ENCODE results near the gene HIP1.
A peak's percentile ranks its signal among the peaks of the same experiment; 100 is the strongest.
"Not testable (repeated sequence)": the region's sequence is repeated elsewhere in the genome, so short reads cannot be mapped to it uniquely, and the experiment has no call there.

The HIP1 gene

DNA sequence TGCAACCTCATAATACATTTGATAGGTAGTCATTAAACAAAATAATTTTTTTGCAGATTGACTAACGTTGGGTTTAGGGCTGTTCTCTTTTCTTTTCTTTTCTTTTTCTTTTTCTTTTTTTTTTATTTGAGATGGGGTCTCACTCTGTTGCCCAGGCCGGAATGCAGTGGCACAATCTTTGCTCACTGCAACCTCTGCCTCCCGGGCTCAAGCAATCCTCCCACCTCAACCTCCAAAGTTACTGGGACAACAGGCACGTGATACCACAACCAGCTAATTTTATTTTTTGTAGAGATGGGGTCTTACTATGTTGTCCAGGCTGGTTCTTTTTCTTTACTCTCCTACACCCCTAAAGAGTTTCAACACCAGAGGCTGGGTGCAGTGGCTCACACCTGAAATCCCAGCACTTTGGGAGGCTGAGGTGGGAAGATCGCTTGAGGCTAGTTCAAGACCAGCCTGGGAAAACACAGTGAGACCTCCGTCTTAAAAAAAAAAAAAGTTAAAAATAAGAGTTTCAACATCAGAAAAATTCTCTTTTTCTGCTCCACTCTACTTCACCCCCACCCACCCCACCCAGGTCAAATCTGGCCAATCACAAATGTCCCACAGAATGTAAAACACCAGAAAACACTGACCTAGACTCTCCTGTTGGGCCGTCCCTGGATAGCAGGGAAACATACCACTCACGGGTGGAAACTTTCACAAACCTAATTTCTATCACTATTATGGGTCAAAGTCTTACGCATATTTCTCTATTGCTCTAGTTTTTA lies 3.0 kb downstream of the HIP1 start:
- Histone ChIP-seq H3K36me3 (ENCODE audit: insufficient read depth, low read length) (peaks cover 11% of the 10 kb centered on the region), H3K4me1 (ENCODE audit: control insufficient read depth, insufficient read depth, low read length) (peaks cover 52% of the 10 kb centered on the region), H3K9ac (ENCODE audit: low read depth, low read length) (no peak overlapping the region), H3K9me3 (replicated peaks; ENCODE audit: low read length) (no peaks in the 10 kb centered on the region), H3K4me2 (ENCODE audit: low read length) (peak overlapping the region; percentile 82), H3K27me3 (ENCODE audit: control insufficient read depth, insufficient read depth, low read length) (no peaks in the 10 kb centered on the region), H3K4me3 (ENCODE audit: low read length) (no peak overlapping the region)

DNA sequence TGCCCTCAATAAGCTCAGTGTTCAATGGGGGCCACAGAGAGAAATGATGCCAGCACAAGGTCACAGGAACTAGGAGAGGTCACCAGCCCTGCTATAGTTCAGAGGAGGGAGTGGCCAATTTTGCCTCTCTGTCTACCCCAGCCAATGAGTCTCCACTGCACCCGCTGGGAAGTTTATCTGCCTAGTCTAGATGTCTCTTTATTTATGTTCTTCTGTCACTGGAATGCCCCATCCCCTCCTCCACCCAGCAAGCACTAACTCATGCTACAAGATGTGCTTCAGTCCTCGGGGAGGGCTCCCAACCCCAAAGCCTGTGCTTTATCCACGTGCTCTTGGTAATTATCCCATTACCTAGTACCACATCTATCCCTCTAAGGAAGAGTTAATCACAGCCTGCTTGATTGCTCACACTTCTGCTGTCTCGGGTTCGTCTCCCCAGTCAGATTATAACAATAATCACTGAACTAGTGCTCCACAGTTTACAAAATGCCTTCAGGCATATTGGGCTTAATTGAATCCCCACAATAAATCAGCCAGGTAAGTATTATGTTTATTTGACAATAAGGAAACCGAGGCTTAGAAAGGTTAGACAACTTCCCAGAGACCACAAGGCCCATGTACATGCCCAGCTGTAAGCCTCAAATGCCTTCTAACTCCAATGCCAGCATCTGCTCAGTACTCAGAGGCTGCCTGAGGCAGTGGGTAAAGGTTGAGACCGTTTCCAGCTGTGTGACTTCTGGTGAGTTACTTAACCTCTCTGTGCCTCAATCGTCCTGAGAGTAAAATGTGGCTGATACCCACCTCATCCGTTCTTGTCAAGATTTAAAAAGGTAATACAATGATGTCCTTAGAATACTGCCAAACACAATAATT lies 3.9 kb downstream of the HIP1 start:
- Histone ChIP-seq H3K9me3 (replicated peaks; ENCODE audit: low read length) (no peaks in the 10 kb centered on the region), H3K4me3 (ENCODE audit: low read length) (no peak overlapping the region), H3K36me3 (ENCODE audit: insufficient read depth, low read length) (peaks cover 11% of the 10 kb centered on the region), H3K4me2 (ENCODE audit: low read length) (peak overlapping the region; percentile 47), H3K27me3 (ENCODE audit: control insufficient read depth, insufficient read depth, low read length) (no peaks in the 10 kb centered on the region), H3K9ac (ENCODE audit: low read depth, low read length) (no peak overlapping the region), H3K4me1 (ENCODE audit: control insufficient read depth, insufficient read depth, low read length) (peaks cover 51% of the 10 kb centered on the region)

DNA sequence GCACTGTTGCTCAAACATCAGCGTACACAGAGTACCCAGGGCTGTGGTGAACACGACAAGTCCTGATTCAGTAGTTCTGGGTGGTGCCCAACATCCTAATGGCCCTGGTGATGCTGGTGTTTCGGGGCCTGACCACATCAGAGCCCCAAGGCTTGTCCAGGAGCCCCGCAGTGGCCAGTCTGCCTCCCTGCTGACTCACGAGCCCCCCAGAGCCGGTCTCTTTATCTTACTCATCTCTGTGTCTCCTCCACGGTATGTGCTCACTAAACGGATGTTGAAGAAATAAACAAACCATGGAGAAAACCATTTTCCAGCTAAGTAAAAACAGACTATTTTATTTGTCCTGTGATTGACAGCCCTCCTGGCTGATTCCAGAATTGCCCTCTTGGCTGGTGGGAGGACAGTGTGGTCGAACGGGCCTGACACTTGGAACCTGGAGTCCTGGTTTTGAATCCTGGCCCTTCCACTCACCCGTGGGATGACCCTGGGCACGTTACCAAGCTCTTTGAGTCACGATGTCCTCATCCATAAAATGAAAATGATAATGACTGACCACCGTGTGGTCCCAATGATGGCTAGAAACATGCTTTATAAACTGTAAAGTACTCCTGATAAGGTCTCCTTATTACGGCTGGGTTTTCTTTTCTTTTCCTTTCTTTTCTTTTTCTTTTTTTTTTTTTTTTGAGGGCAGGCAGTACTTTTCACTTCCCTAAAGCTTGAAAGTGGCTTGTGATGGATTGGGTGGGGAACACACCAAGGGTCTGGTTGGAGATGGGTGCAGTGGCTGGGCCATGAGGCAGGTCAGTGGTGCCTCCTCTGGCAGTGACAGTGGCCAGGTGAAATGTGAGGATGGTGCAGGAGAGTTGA lies 5.7 kb downstream of the HIP1 start:
- no peaks in the 10 kb centered on the region for H3K27me3 ChIP-seq (ENCODE audit: control insufficient read depth, insufficient read depth, low read length)
- H3K9ac ChIP-seq (ENCODE audit: low read depth, low read length), result peak overlapping the region; percentile 55
- peak overlapping the region; percentile 72 for H3K4me2 ChIP-seq (ENCODE audit: low read length)
- H3K4me1 ChIP-seq (ENCODE audit: control insufficient read depth, insufficient read depth, low read length), result peaks cover 60% of the 10 kb centered on the region
- H3K9me3 ChIP-seq (replicated peaks; ENCODE audit: low read length), result no peaks in the 10 kb centered on the region
- H3K4me3 ChIP-seq (ENCODE audit: low read length), result peak overlapping the region; percentile 45
- H3K36me3 ChIP-seq (ENCODE audit: insufficient read depth, low read length), result peaks cover 19% of the 10 kb centered on the region

DNA sequence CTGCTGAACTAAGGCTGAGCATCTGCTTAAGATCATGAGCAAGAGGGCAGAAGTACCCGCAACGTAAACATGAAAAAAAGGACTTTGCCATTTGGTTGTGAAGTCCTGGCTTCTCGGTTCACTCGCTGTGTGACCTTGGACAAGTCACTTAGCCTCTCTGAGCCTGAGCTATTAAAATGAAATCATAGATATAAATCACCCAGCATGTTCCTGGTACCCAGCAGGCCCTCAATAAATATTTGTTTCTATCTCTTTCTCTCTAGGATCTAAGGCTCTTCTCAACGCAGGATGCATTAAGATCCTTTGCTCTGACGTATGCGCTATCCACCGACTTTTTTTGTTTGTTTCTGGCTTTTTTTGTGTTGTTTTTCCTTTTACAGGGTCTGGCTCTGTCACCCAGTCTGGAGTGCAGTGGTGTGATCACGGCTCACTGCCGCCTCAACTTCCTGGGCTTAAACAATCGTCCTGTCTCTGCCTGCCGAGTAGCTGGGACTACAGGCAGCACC lies 6.7 kb downstream of the HIP1 start:
- H3K9ac ChIP-seq (ENCODE audit: low read depth, low read length), result peak overlapping the region; percentile 55
- no peak overlapping the region for H3K4me3 ChIP-seq (ENCODE audit: low read length)
- H3K4me1 ChIP-seq (ENCODE audit: control insufficient read depth, insufficient read depth, low read length), result peaks cover 57% of the 10 kb centered on the region
- peak overlapping the region; percentile 72 for H3K4me2 ChIP-seq (ENCODE audit: low read length)
- H3K36me3 ChIP-seq (ENCODE audit: insufficient read depth, low read length), result peaks cover 22% of the 10 kb centered on the region
- no peaks in the 10 kb centered on the region for H3K27me3 ChIP-seq (ENCODE audit: control insufficient read depth, insufficient read depth, low read length)
- H3K9me3 ChIP-seq (replicated peaks; ENCODE audit: low read length), result no peaks in the 10 kb centered on the region

DNA sequence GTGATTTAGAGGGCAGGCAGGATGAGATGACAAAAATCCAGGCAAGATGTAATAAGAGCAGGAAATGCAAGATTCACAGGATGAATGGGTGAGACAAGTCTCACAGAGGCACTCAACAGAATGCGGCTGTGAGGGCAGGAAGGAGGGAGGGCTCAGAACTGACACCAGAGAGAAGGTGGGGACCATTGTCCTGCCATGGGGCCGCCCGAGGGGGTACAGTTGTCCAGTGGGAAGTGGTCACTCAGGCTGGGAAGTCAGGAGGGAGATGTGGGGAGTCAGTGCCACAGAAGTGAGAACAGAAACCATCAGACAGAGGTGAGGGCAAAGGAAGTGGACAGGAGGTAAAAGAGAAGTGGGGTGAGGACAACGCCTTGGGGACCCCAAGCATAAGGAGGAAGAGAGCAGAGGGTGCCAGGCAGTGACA lies 8.9 kb downstream of the HIP1 start:
- H3K36me3 ChIP-seq (ENCODE audit: insufficient read depth, low read length), result peaks cover 22% of the 10 kb centered on the region
- no peak overlapping the region for H3K9ac ChIP-seq (ENCODE audit: low read depth, low read length)
- no peaks in the 10 kb centered on the region for H3K9me3 ChIP-seq (replicated peaks; ENCODE audit: low read length)
- H3K4me1 ChIP-seq (ENCODE audit: control insufficient read depth, insufficient read depth, low read length), result peaks cover 45% of the 10 kb centered on the region
- H3K27me3 ChIP-seq (ENCODE audit: control insufficient read depth, insufficient read depth, low read length), result no peaks in the 10 kb centered on the region
- H3K4me3 ChIP-seq (ENCODE audit: low read length), result no peak overlapping the region
- no peak overlapping the region for H3K4me2 ChIP-seq (ENCODE audit: low read length)

DNA sequence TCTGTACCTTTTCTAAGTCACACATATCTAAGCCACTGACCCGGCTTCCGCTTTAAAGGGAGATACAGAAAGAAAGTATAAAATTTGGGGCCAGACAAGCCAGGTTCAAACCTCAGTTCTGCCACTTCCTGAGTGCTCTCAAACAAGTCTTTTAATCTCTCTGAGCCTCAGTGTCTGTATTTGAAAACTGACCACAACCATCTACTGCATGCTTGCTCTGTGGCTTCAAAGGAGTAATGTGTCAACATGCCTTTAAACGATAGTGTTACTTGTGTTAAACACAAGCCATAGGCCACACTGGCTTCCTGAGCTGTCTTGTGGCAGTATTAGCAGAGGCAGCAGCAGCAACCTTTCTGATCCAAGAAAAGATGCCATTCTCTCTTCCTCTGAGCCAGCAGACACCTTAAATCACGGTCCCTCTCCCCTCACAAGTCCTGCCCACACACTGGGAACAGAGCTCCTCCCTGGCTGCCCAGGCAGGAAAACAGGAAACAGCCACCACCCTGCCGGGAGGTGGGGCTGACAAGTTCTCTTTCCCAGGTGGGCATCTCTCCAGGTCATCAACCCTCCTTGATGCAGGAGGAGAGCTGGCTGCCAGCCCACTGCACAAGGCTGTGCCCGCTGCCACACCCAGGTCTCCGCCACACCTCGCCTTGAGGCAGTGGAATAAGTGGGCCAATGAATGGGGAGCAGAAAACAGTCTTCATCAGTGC lies 10.7 kb downstream of the HIP1 start:
- Histone ChIP-seq H3K9ac (ENCODE audit: low read depth, low read length) (peak overlapping the region; percentile 31), H3K4me1 (ENCODE audit: control insufficient read depth, insufficient read depth, low read length) (peaks cover 30% of the 10 kb centered on the region), H3K36me3 (ENCODE audit: insufficient read depth, low read length) (peaks cover 19% of the 10 kb centered on the region), H3K27me3 (ENCODE audit: control insufficient read depth, insufficient read depth, low read length) (no peaks in the 10 kb centered on the region), H3K4me3 (ENCODE audit: low read length) (no peak overlapping the region), H3K4me2 (ENCODE audit: low read length) (no peak overlapping the region), H3K9me3 (replicated peaks; ENCODE audit: low read length) (no peaks in the 10 kb centered on the region)

DNA sequence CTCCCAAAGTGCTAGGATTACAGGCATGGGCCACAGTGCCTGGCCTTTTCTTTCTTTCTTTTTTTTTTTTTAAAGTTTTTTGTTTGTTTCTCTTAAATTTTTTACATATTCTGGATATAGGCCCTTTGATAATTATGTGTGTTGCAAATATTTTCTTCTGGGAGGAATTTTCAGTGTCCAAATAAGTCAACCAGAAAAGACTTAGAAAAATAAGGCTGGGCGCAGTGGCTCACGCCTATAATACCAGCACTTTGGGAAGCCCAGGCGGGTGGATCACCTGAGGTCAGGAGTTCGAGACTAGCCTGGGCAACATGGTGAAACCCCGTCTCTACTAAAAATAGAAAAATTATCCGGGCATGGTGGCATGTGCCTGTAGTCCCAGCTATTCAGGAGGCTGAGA lies 11.4 kb downstream of the HIP1 start:
- H3K4me2 ChIP-seq (ENCODE audit: low read length); H3K4me3 ChIP-seq (ENCODE audit: low read length); H3K27me3 ChIP-seq (ENCODE audit: control insufficient read depth, insufficient read depth, low read length); H3K9me3 ChIP-seq (replicated peaks; ENCODE audit: low read length); H3K9ac ChIP-seq (ENCODE audit: low read depth, low read length): not testable (repeated sequence)
- peaks cover 22% of the 10 kb centered on the region for H3K36me3 ChIP-seq (ENCODE audit: insufficient read depth, low read length)
- H3K4me1 ChIP-seq (ENCODE audit: control insufficient read depth, insufficient read depth, low read length), result peaks cover 23% of the 10 kb centered on the region

DNA sequence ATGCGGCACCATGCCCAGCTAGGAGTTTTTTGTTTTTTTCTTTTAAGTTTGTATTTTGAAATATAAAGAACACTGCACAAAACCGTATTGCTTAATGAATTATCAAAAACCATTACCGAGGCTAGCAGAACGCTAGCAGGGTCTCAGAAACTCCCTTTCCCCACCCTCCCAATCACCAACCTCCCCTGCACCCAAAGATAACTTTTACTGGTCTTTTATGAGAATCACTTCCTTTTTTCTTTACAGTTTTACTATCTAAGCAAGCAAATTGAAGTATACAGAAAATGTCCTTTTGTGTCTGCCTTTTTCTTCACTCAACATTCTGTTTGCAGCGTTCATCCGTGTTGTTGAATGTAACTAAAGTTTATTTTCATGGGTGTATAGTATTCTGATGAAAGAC lies 13.4 kb downstream of the HIP1 start:
- no peak overlapping the region for H3K9ac ChIP-seq (ENCODE audit: low read depth, low read length)
- H3K9me3 ChIP-seq (replicated peaks; ENCODE audit: low read length), result no peaks in the 10 kb centered on the region
- H3K4me3 ChIP-seq (ENCODE audit: low read length), result no peak overlapping the region
- H3K27me3 ChIP-seq (ENCODE audit: control insufficient read depth, insufficient read depth, low read length), result no peaks in the 10 kb centered on the region
- peaks cover 14% of the 10 kb centered on the region for H3K36me3 ChIP-seq (ENCODE audit: insufficient read depth, low read length)
- no peak overlapping the region for H3K4me2 ChIP-seq (ENCODE audit: low read length)
- H3K4me1 ChIP-seq (ENCODE audit: control insufficient read depth, insufficient read depth, low read length), result peaks cover 12% of the 10 kb centered on the region

DNA sequence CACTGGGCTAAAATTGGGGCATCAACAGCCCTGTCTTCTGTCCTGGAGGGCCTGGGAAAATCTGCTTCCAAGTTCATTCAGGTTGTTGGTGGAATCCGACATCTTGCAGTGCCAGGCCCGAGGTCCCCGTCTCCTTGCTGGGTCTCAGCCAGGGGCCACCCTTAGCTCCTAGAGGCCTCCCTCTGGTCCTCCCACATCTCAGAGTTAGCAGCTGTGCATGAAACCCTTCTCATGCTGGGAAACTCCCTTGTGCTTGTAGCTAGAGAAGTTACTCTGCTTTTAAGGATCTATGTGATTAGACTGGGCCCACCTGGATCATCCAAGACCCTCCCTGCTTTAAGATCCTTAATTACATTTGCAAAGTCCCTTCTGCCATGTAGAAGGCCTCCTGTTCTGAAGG lies 15.3 kb downstream of the HIP1 start:
- Histone ChIP-seq H3K27me3 (ENCODE audit: control insufficient read depth, insufficient read depth, low read length) (no peaks in the 10 kb centered on the region), H3K36me3 (ENCODE audit: insufficient read depth, low read length) (peaks cover 18% of the 10 kb centered on the region), H3K4me2 (ENCODE audit: low read length) (no peak overlapping the region), H3K9ac (ENCODE audit: low read depth, low read length) (no peak overlapping the region), H3K9me3 (replicated peaks; ENCODE audit: low read length) (no peaks in the 10 kb centered on the region), H3K4me1 (ENCODE audit: control insufficient read depth, insufficient read depth, low read length) (peaks cover 8% of the 10 kb centered on the region), H3K4me3 (ENCODE audit: low read length) (no peak overlapping the region)

DNA sequence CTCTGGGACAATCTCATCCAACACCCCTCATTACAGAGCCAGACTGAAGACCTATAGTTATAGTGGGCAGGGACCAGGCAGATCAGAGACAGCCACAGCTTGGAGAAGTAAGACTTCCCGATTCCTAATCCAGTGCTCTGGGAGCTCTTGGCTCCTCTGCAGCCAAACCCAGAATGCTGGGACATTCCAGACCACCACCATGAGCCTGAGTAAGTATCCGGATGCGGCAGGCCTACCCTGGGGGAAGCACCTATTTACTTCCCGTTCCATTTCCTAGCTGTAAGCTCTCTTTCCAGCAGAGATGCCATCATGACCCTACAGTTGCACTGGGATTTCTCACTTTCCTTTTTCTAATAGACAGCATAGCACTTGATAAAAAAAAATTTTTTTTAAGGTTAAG lies 16.4 kb downstream of the HIP1 start:
- Histone ChIP-seq H3K36me3 (ENCODE audit: insufficient read depth, low read length) (peaks cover 11% of the 10 kb centered on the region), H3K27me3 (ENCODE audit: control insufficient read depth, insufficient read depth, low read length) (no peaks in the 10 kb centered on the region), H3K4me1 (ENCODE audit: control insufficient read depth, insufficient read depth, low read length) (peaks cover 5% of the 10 kb centered on the region), H3K9ac (ENCODE audit: low read depth, low read length) (no peak overlapping the region), H3K9me3 (replicated peaks; ENCODE audit: low read length) (no peaks in the 10 kb centered on the region), H3K4me3 (ENCODE audit: low read length) (no peak overlapping the region), H3K4me2 (ENCODE audit: low read length) (no peak overlapping the region)
